Thoracic aorta (tissue), 2 donors: ENCODE measurements around the gene HMG20A. TPM values are rescaled to one million over a fixed set of nuclear protein-coding genes. Genes with fewer than 3 reads are reported as not detected.

Source experiments
- ATAC-seq: fragments of 150-250 bp; one replicate; pipeline ENCODE4 v1.8.0; 2017; ENCODE audit warnings: low read depth; ENCODE audit not compliant: insufficient number of reproducible peaks, low FRiP score
- DNase-seq: peaks from one replicate; pipeline ENCODE4 v3.0.0-alpha.2; 2020; ENCODE audit warnings: low spot score
- H3K27ac ChIP-seq, 2 donors: fragments of 200-600 bp; sonication (generic); 1 replicate in 1 of 2; 2 replicates in 1 of 2; pipeline ENCODE4 v1.5.1; 2016; ENCODE audit warnings: mild to moderate bottlenecking in 2 of 2, moderate library complexity in 2 of 2
- H3K27me3 ChIP-seq: fragments of 200-600 bp; sonication (generic); replicated peaks from 2 replicates; pipeline ENCODE4 v1.6.0; 2016; ENCODE audit warnings: mild to moderate bottlenecking; ENCODE audit not compliant: insufficient read depth
- H3K36me3 ChIP-seq: fragments of 200-600 bp; sonication (generic); one replicate; pipeline ENCODE4 v1.5.1; 2016
- H3K4me1 ChIP-seq, 2 donors: fragments of 200-600 bp; sonication (generic); 1 replicate in 1 of 2; 2 replicates in 1 of 2; pipeline versions ENCODE4 v1.5.1 to v1.6.0; 2016; ENCODE audit warnings: low read depth in 2 of 2, mild to moderate bottlenecking in 1 of 2; ENCODE audit not compliant: control insufficient read depth in 1 of 2
- H3K4me3 ChIP-seq: fragments of 200-600 bp; sonication (generic); 2 replicates; pipeline ENCODE4 v1.5.1; 2016; ENCODE audit warnings: mild to moderate bottlenecking
- H3K9me3 ChIP-seq: fragments of 200-600 bp; sonication (generic); 2 replicates; pipeline ENCODE4 v1.5.1; 2016
- total RNA-seq, 2 donors: library from RNA; depleted of rRNA; stranded (reverse); fragments of >200 nt; gene quantifications; one replicate each; pipeline versions ENCODE4 v1.1.0 to v1.2.3, GENCODE V29; 2016
- TF ChIP-seq, protein P1 (sequence below): fragments of 200-600 bp; sonication (generic); IDR thresholded peaks from one replicate; pipeline ENCODE4 v1.5.1; 2019; ENCODE audit warnings: antibody characterized with exemption

The HMG20A gene
- total RNA-seq, 2 donors from 2014 or later, result 25.7 to 47.3 TPM

GRCh38 chr15:77454951-77455350 lies 34.3 kb downstream of the HMG20A start:
- Histone ChIP-seq H3K27ac (peak overlapping the region; percentile 31 to 77), H3K4me3 (no peak overlapping the region), H3K9me3 (no peaks in the 10 kb centered on the region), H3K36me3 (peaks cover 10% of the 10 kb centered on the region), H3K27me3 (no peaks in the 10 kb centered on the region), H3K4me1 (peaks cover 20 to 41% of the 10 kb centered on the region in 2 donors)
- DNase-seq (no peak), ATAC-seq (no peak)
- TF ChIP-seq, protein P1, sequence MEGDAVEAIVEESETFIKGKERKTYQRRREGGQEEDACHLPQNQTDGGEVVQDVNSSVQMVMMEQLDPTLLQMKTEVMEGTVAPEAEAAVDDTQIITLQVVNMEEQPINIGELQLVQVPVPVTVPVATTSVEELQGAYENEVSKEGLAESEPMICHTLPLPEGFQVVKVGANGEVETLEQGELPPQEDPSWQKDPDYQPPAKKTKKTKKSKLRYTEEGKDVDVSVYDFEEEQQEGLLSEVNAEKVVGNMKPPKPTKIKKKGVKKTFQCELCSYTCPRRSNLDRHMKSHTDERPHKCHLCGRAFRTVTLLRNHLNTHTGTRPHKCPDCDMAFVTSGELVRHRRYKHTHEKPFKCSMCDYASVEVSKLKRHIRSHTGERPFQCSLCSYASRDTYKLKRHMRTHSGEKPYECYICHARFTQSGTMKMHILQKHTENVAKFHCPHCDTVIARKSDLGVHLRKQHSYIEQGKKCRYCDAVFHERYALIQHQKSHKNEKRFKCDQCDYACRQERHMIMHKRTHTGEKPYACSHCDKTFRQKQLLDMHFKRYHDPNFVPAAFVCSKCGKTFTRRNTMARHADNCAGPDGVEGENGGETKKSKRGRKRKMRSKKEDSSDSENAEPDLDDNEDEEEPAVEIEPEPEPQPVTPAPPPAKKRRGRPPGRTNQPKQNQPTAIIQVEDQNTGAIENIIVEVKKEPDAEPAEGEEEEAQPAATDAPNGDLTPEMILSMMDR, result no peak

GRCh38 chr15:77455696-77456321 lies 35.1 kb downstream of the HMG20A start:
- Histone ChIP-seq H3K27me3 (no peaks in the 10 kb centered on the region), H3K27ac (peak overlapping the region; percentile 31 to 77)
- TF ChIP-seq, protein P1, result no peak

DNA sequence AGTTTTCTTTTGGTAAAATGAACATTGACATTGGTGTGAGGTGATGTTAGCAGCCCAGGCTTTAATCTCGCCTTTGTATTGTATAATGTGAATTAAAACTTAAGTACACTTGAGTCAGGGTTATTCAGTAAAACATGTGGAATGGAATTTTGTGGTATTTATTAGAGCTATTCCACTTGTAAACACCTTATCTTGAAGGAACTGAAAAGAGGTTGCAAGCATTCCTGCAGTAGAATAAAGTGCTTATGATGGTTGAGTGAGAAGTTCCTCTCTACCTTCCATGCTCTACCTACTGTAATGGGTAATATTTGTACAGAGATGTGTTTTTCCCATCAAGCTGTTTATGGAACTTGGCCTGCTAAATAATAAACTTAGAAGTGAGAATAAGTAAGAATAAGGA lies 36.1 kb downstream of the HMG20A start:
- Histone ChIP-seq H3K27me3 (no peaks in the 10 kb centered on the region), H3K4me3 (no peak overlapping the region), H3K4me1 (peaks cover 20 to 41% of the 10 kb centered on the region in 2 donors), H3K36me3 (peaks cover 11% of the 10 kb centered on the region), H3K9me3 (no peaks in the 10 kb centered on the region), H3K27ac (no peak overlapping the region)
- TF ChIP-seq, protein P1, result no peak
- ATAC-seq (no peak), DNase-seq (no peak)

More at GRCh38 chr15:77455696-77456321, 35.1 kb downstream of the HMG20A start:
- Histone ChIP-seq H3K9me3 (no peaks in the 10 kb centered on the region), H3K36me3 (peaks cover 11% of the 10 kb centered on the region), H3K4me3 (no peak overlapping the region), H3K4me1 (peaks cover 20 to 41% of the 10 kb centered on the region in 2 donors)
- DNase-seq (no peak), ATAC-seq (peak; percentile 60)

GRCh38 chr15:77457191-77457904 lies 36.7 kb downstream of the HMG20A start:
- DNase-seq, result no peak
- ATAC-seq, result no peak
- TF ChIP-seq, protein P1, result no peak
- no peaks in the 10 kb centered on the region for H3K27me3 ChIP-seq
- peaks cover 20 to 41% of the 10 kb centered on the region in 2 donors for H3K4me1 ChIP-seq
- no peak overlapping the region for H3K4me3 ChIP-seq
- peaks cover 11% of the 10 kb centered on the region for H3K36me3 ChIP-seq
- no peak overlapping the region for H3K27ac ChIP-seq
- no peaks in the 10 kb centered on the region for H3K9me3 ChIP-seq

DNA sequence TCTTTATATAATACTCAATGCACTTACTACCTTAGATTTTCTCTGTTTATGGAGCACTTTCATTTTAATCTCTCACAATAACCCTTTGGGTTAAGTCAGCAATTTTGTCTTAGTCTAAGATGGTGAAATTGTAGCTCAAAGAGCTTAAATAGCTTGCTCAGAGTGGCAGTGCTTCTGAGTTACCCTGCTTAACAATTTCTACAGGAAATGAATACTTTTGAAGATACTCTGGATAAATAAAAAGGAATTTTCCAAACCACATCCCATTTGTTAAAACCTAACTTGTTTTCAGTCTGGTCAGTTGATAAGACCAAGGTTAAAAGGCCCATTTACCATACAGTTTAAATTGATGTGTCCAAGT lies 37.2 kb downstream of the HMG20A start:
- Histone ChIP-seq H3K27me3 (no peaks in the 10 kb centered on the region), H3K4me3 (no peak overlapping the region), H3K4me1 (peaks cover 20 to 41% of the 10 kb centered on the region in 2 donors), H3K9me3 (no peaks in the 10 kb centered on the region), H3K36me3 (peaks cover 11% of the 10 kb centered on the region), H3K27ac (no peak overlapping the region)
- ATAC-seq (no peak), DNase-seq (no peak)
- TF ChIP-seq, protein P1, result no peak
